Vagina (tissue), 2 donors: ENCODE measurements around the gene PHACTR3.

ENCODE experiments used
- POLR2A ChIP-seq, 2 donors: fragments of 450-650 bp; IDR thresholded peaks; one replicate each; pipeline ENCODE4 v1.6.1; 2017; ENCODE audit warnings: antibody characterized with exemption in 2 of 2, mild to moderate bottlenecking in 2 of 2, moderate library complexity in 2 of 2
- POLR2AphosphoS5 ChIP-seq, 2 donors: sonication (generic); formaldehyde crosslinking; IDR thresholded peaks; one replicate each; pipeline ENCODE4 v1.9.0; 2017; ENCODE audit warnings: antibody characterized with exemption in 2 of 2, mild to moderate bottlenecking in 2 of 2, low read depth in 1 of 2; ENCODE audit not compliant: insufficient read depth in 1 of 2
- TF ChIP-seq, protein P1 (sequence below), 3 experiments: fragments of 450-650 bp in 2 of 3; fragments of 200-600 bp in 1 of 3; sonication (generic) in 1 of 3; IDR thresholded peaks; one replicate each; pipeline ENCODE4 v1.5.1; 2017 to 2019; ENCODE audit warnings: antibody characterized with exemption in 3 of 3, mild to moderate bottlenecking in 2 of 3, moderate library complexity in 2 of 3

DNA sequence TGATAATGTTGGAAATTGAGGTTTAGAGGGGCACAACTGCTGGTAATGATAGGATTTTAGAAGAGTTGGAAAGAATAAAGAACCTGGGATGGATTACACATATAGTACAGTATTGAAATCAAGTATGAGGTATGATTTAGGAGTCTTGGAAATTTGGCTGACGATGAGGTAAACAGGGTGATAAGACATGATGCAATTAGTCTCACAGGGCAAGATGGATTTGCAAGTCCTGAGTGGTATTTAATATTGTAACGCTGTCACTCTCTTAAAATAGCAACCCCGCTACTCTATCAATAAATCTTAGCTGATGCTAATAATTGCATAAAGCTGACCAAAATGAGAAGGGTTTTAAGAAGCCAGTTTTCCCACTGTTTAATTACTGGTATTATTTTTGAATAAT, 258.7 kb downstream of the PHACTR3 start:
- TF ChIP-seq POLR2A (IDR thresholded peaks at IDR 0.05) (no peak), POLR2AphosphoS5 (IDR thresholded peaks at IDR 0.05; ENCODE audit: insufficient read depth in 1 of 2, low read depth in 1 of 2) (no peak)
- TF ChIP-seq, protein P1, sequence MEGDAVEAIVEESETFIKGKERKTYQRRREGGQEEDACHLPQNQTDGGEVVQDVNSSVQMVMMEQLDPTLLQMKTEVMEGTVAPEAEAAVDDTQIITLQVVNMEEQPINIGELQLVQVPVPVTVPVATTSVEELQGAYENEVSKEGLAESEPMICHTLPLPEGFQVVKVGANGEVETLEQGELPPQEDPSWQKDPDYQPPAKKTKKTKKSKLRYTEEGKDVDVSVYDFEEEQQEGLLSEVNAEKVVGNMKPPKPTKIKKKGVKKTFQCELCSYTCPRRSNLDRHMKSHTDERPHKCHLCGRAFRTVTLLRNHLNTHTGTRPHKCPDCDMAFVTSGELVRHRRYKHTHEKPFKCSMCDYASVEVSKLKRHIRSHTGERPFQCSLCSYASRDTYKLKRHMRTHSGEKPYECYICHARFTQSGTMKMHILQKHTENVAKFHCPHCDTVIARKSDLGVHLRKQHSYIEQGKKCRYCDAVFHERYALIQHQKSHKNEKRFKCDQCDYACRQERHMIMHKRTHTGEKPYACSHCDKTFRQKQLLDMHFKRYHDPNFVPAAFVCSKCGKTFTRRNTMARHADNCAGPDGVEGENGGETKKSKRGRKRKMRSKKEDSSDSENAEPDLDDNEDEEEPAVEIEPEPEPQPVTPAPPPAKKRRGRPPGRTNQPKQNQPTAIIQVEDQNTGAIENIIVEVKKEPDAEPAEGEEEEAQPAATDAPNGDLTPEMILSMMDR (IDR thresholded peaks at IDR 0.05) = no peak
